A673 (cell line): ENCODE data around the gene CEP41.

Experiments used
- CTCF ChIP-seq: fragments of 300-800, 200-600 bp; sonication (generic); conservative IDR thresholded peaks from 2 replicates; pipeline ENCODE4 v1.5.1; 2017; ENCODE audit warnings: low read depth, mild to moderate bottlenecking, antibody characterized with exemption, low read length, moderate library complexity, mixed read lengths
- EZH2 ChIP-seq: fragments of 200-600 bp; sonication (generic); IDR thresholded peaks from 2 replicates; pipeline ENCODE4 v1.6.1; 2017; ENCODE audit warnings: borderline replicate concordance, low read depth, mild to moderate bottlenecking, mixed read lengths, antibody characterized with exemption, low read length; ENCODE audit not compliant: poor library complexity, severe bottlenecking

- TF ChIP-seq CTCF: no peak
- TF ChIP-seq EZH2: no peak
Measured at GRCh38 chr7:130454959-130455358, 14.1 kb upstream of the CEP41 start.
